Measurements from ENCODE around the gene SLC29A4. TPM values are rescaled to one million over a fixed set of nuclear protein-coding genes. Genes with fewer than 3 reads are reported as not detected.
"Not testable (repeated sequence)": the region's sequence is repeated elsewhere in the genome, so short reads cannot be mapped to it uniquely, and the experiment has no call there.

SLC29A4 gene
- total RNA-seq, 6 donors from 2014 or later, result 0.39 to 10.5 (median 1.4) TPM

GRCh38 chr7:5320391-5320790 is 37.6 kb downstream of the SLC29A4 start:
- no peaks in the 10 kb centered on the region for H3K4me1 ChIP-seq
- no peaks in the 10 kb centered on the region for H3K27me3 ChIP-seq
- DNase-seq (no peak), ATAC-seq (ENCODE audit: low FRiP score in 2 of 2) (no peak)
- no peak overlapping the region for H3K27ac ChIP-seq
- H3K4me3 ChIP-seq, result no peak overlapping the region
- H3K36me3 ChIP-seq, result peaks cover 24 to 97% (median 77%) of the 10 kb centered on the region in 4 donors
- WGBS, 2 donors, result 97 to 100% methylated on average over 3 to 13 of the region's 13 CpGs
- TF ChIP-seq POLR2A (IDR thresholded peaks at IDR 0.05), result no peak
- no peak for TF ChIP-seq CTCF (IDR thresholded peaks at IDR 0.05)
- peaks cover 0 to 12% (median 3%) of the 10 kb centered on the region in 4 donors for H3K9me3 ChIP-seq

GRCh38 chr7:5320802-5321396 is 38.2 kb downstream of the SLC29A4 start:
- TF ChIP-seq EP300 (IDR thresholded peaks at IDR 0.05) (no peak), POLR2AphosphoS5 (IDR thresholded peaks at IDR 0.05) (no peak), CTCF (IDR thresholded peaks at IDR 0.05) (no peak), POLR2A (IDR thresholded peaks at IDR 0.05) (no peak)
- Histone ChIP-seq H3K4me3 (no peak overlapping the region), H3K36me3 (peaks cover 20 to 97% (median 74%) of the 10 kb centered on the region in 4 donors), H3K27ac (no peak overlapping the region), H3K27me3 (no peaks in the 10 kb centered on the region), H3K4me1 (no peaks in the 10 kb centered on the region), H3K9me3 (peaks cover 0 to 12% (median 3%) of the 10 kb centered on the region in 4 donors)
- DNase-seq (no peak), ATAC-seq (ENCODE audit: low FRiP score in 2 of 2) (no peak)
- WGBS, 2 donors, result 95 to 97% methylated on average over 21 to 32 of the region's 33 CpGs

GRCh38 chr7:5322621-5323410 is 40.1 kb downstream of the SLC29A4 start:
- WGBS, 2 donors, result 83 to 96% methylated on average over 23 to 28 of the region's 29 CpGs
- TF ChIP-seq CTCF (IDR thresholded peaks at IDR 0.05), result no peak
- no peak for TF ChIP-seq POLR2AphosphoS5 (IDR thresholded peaks at IDR 0.05)
- no peak for TF ChIP-seq POLR2A (IDR thresholded peaks at IDR 0.05)
- no peak for TF ChIP-seq EP300 (IDR thresholded peaks at IDR 0.05)
- Histone ChIP-seq H3K27ac (no peak overlapping the region), H3K4me1 (peaks cover 0 to 2% (median 0%) of the 10 kb centered on the region in 4 donors), H3K9me3 (peaks cover 0 to 12% (median 3%) of the 10 kb centered on the region in 4 donors), H3K4me3 (no peak overlapping the region), H3K36me3 (peaks cover 24 to 97% (median 74%) of the 10 kb centered on the region in 4 donors), H3K27me3 (no peaks in the 10 kb centered on the region)
- no peak for ATAC-seq (ENCODE audit: low FRiP score in 2 of 2)
- DNase-seq, result no peak

- H3K4me3 ChIP-seq; H3K27me3 ChIP-seq; H3K4me1 ChIP-seq; H3K27ac ChIP-seq; ATAC-seq (ENCODE audit: low FRiP score in 2 of 2); H3K9me3 ChIP-seq: not testable (repeated sequence)
- peaks cover 20 to 96% (median 71%) of the 10 kb centered on the region in 4 donors for H3K36me3 ChIP-seq
- 96% methylated on average over 21 to 25 of the region's 31 CpGs for WGBS, 2 donors
- peak in 1 of 2 donors; percentile 67 for DNase-seq
These were observed 41.3 kb downstream of the SLC29A4 start for GRCh38 chr7:5323800-5324781.

- DNase-seq (peak in 1 of 2 donors; percentile 38), ATAC-seq (ENCODE audit: low FRiP score in 2 of 2) (peak in 1 of 2 donors; percentile 26)
- no peak overlapping the region for H3K27ac ChIP-seq
- no peak overlapping the region for H3K4me3 ChIP-seq
- WGBS, 2 donors, result 84 to 91% methylated on average over 9 to 10 of the region's 10 CpGs
- no peak for TF ChIP-seq CTCF (IDR thresholded peaks at IDR 0.05)
- no peak for TF ChIP-seq POLR2A (IDR thresholded peaks at IDR 0.05)
- no peak for TF ChIP-seq POLR2AphosphoS5 (IDR thresholded peaks at IDR 0.05)
- TF ChIP-seq EP300 (IDR thresholded peaks at IDR 0.05), result no peak
- peaks cover 20 to 94% (median 64%) of the 10 kb centered on the region in 4 donors for H3K36me3 ChIP-seq
- no peaks in the 10 kb centered on the region for H3K9me3 ChIP-seq
- H3K4me1 ChIP-seq, result peaks cover 0 to 2% (median 0%) of the 10 kb centered on the region in 4 donors
- no peaks in the 10 kb centered on the region for H3K27me3 ChIP-seq
These were observed 42.2 kb downstream of the SLC29A4 start for GRCh38 chr7:5324961-5325360.
